Spinal cord (tissue), 10 donors: ENCODE results near the gene FRMPD2. TPM values are rescaled to one million over a fixed set of nuclear protein-coding genes. Genes with fewer than 3 reads are reported as not detected.

Experiments
- DNase-seq, 6 donors: peaks; one replicate each; pipeline versions ENCODE4 v3.0.0 to v3.0.0-alpha.2; 2013 to 2015; ENCODE audit warnings: low spot score in 6 of 6, low read depth in 4 of 6
- H3K27ac ChIP-seq: one replicate; pipeline ENCODE4 v1.5.1; 2013; ENCODE audit warnings: low read depth, low read length, control low read depth
- H3K27me3 ChIP-seq: one replicate; pipeline ENCODE4 v1.6.1; 2013; ENCODE audit warnings: low read length; ENCODE audit not compliant: control insufficient read depth, insufficient read depth
- H3K36me3 ChIP-seq: one replicate; pipeline ENCODE4 v1.6.1; 2013; ENCODE audit warnings: low read length; ENCODE audit not compliant: control insufficient read depth, insufficient read depth
- H3K4me1 ChIP-seq: one replicate; pipeline ENCODE4 v1.6.1; 2013; ENCODE audit warnings: low read length; ENCODE audit not compliant: control insufficient read depth, insufficient read depth
- H3K4me3 ChIP-seq: one replicate; pipeline ENCODE4 v1.5.1; 2013; ENCODE audit warnings: low read depth, low read length, control low read depth
- H3K9me3 ChIP-seq: one replicate; pipeline ENCODE4 v1.6.1; 2013; ENCODE audit warnings: low read length; ENCODE audit not compliant: control insufficient read depth, insufficient read depth
- WGBS: methylation state at CpG from one replicate; pipeline ENCODE4 v1.1.5; 2013; ENCODE audit warnings: missing lambda C conversion rate; ENCODE audit not compliant: insufficient coverage; 5-methylcytosine and 5-hydroxymethylcytosine counted together
- long read RNA-seq, 4 donors: transcript quantifications; one replicate each; lab custom pipeline, GENCODE V29; 2026
- polyA plus RNA-seq, 2 donors: library from polyadenylated mRNA; unstranded; fragments of 120-200 nt; gene quantifications; one replicate each; pipeline ENCODE4 v1.2.1, GENCODE V29; 2013; ENCODE audit not compliant: insufficient read length in 2 of 2
- total RNA-seq, 2 donors: library from RNA; depleted of rRNA in 1 of 2; stranded (reverse); fragments of 120-200 nt in 1 of 2; fragments of >200 nt in 1 of 2; gene quantifications; one replicate each; pipeline versions ENCODE4 v1.2.3 to v1.2.4, GENCODE V29; 2013 to 2014
- donor health status: healthy.

FRMPD2 gene, protein sequence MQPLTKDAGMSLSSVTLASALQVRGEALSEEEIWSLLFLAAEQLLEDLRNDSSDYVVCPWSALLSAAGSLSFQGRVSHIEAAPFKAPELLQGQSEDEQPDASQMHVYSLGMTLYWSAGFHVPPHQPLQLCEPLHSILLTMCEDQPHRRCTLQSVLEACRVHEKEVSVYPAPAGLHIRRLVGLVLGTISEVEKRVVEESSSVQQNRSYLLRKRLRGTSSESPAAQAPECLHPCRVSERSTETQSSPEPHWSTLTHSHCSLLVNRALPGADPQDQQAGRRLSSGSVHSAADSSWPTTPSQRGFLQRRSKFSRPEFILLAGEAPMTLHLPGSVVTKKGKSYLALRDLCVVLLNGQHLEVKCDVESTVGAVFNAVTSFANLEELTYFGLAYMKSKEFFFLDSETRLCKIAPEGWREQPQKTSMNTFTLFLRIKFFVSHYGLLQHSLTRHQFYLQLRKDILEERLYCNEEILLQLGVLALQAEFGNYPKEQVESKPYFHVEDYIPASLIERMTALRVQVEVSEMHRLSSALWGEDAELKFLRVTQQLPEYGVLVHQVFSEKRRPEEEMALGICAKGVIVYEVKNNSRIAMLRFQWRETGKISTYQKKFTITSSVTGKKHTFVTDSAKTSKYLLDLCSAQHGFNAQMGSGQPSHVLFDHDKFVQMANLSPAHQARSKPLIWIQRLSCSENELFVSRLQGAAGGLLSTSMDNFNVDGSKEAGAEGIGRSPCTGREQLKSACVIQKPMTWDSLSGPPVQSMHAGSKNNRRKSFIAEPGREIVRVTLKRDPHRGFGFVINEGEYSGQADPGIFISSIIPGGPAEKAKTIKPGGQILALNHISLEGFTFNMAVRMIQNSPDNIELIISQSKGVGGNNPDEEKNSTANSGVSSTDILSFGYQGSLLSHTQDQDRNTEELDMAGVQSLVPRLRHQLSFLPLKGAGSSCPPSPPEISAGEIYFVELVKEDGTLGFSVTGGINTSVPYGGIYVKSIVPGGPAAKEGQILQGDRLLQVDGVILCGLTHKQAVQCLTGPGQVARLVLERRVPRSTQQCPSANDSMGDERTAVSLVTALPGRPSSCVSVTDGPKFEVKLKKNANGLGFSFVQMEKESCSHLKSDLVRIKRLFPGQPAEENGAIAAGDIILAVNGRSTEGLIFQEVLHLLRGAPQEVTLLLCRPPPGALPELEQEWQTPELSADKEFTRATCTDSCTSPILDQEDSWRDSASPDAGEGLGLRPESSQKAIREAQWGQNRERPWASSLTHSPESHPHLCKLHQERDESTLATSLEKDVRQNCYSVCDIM (N-terminal part only)
- total RNA-seq (10 to 100 TPM in 1 of 2 donors, 1 to 10 TPM in 1; 5.5 to 14.9 TPM), polyA plus RNA-seq (10 to 100 TPM; 13.3 to 14.9 TPM)
- long read RNA-seq, donor 1: 0 reads
- long read RNA-seq, donor 2: 0 reads
- long read RNA-seq, donor 3: 0 reads
- long read RNA-seq, donor 4: 0 reads

DNA sequence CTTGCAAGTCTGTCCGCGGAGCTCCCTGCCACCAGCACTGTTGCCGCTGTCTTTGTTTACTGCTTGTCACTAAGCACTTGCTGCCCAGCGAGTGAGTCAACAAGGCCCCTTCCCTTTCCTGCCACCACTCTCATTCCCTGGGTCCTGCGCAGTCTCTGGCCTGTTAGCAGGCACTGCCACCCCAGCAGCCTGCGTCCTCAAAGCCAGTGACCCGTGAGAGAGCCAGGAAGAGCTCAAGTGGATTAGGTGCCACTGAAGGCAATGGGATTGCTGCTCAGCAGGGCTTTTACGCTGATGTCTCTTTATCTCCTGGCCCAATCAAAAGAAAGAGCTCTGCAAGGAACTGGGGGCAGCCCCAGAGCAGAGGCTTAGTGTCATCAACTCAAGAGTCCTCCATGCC, at the start of gene FRMPD2:
TSS of gene FRMPD2 (minus strand) at position 61 of the 400 bp plus-strand sequence. CDS start 129 bp downstream, outside the sequence.
- Histone ChIP-seq H3K4me3 (no peak within 1 kb of the TSS), H3K27ac (no peak within 1 kb of the TSS), H3K4me1 (peaks cover 15% of the 10 kb centered on the region), H3K9me3 (no peaks in the 10 kb centered on the region), H3K36me3 (no peaks in the 10 kb centered on the region), H3K27me3 (no peaks in the 10 kb centered on the region)
- DNase-seq: peak in 2 of 6 donors; percentile 9 to 23
- 56% methylated on average over 8 of the region's 8 CpGs for WGBS

DNA sequence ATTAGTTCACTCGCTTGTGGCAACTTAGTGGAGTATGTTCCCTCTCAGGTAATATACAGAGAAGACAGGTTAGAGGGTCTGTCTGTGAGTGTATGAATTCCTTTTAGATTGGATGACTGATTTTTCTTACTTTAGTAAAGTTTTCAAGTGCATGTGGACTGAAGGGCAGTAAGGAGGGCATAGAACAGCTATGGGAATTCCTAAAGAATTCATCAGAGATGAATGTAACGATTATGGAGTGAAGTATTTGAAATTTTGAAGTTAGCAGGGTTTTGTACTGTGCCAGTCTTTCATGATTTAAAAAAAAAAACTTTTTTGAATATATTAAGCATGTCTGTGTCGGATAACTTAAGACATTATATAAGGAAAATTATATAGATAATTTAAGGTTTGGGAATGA, 47.5 kb upstream of the FRMPD2 start:
- no peak for DNase-seq
- Histone ChIP-seq H3K4me1 (no peaks in the 10 kb centered on the region), H3K36me3 (peaks cover 4% of the 10 kb centered on the region), H3K9me3 (peaks cover 4% of the 10 kb centered on the region), H3K27me3 (no peaks in the 10 kb centered on the region), H3K4me3 (no peak overlapping the region), H3K27ac (no peak overlapping the region)
- no CpG with 5 or more reads among the region's 3 CpGs for WGBS

DNA sequence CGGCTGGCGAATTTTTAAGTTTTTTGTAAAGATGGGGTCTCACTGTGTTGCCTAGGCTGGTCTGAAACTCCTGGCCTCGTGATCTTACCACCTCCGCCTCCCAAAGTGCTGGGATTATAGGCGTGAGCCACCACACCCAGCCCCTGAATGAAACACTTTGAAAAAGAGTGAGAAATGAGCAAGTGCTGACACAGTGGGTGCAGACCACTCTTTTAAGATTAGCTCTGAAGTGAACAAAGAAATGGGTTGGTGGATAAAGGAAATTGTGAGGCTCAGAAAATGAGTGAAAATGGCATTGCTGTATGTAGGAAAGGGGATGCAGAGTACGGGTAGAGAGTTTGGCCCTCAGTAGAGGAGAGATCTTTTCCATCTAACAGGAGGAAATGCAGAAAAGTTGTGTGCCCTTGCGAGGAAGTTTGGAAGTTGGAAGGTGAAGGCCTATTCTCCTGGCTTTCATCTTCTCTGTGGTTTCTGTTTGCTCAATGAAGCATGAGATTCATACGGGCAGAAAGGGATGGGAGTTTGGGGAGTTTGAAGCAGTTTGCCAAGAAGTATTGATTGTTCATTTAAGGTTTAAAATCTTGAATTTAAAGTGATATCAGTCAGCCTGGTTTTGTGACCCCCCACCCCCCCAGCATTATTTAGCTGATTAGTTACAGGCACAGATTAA, 43.0 kb upstream of the FRMPD2 start:
- no peaks in the 10 kb centered on the region for H3K9me3 ChIP-seq
- WGBS: 79% methylated on average over 7 of the region's 8 CpGs
- no peaks in the 10 kb centered on the region for H3K4me1 ChIP-seq
- H3K27ac ChIP-seq: no peak overlapping the region
- H3K36me3 ChIP-seq: peaks cover 4% of the 10 kb centered on the region
- H3K4me3 ChIP-seq: no peak overlapping the region
- H3K27me3 ChIP-seq: no peaks in the 10 kb centered on the region
- DNase-seq: no peak

DNA sequence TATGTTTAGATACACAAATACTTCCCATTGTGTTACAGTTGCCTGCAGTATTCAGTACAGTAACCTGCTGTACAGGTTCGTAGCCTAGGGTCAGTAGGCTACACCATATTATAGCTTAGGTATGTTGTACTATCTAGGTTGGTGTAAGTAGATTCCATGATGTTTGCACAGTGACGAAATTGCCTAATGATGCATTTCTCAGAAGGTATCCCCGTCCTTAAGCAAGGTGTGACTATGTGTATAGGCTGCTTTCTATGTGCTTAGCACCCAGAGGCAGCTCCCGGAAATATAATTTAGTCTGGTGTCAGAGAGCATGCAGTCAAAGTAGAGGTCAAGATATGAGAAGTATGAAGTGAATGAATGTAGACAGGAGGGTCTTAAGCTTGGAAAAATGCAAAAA, 41.7 kb upstream of the FRMPD2 start:
- no peaks in the 10 kb centered on the region for H3K4me1 ChIP-seq
- no peak overlapping the region for H3K27ac ChIP-seq
- 95% methylated on average over 4 of the region's 4 CpGs for WGBS
- H3K36me3 ChIP-seq: peaks cover 4% of the 10 kb centered on the region
- H3K27me3 ChIP-seq: no peaks in the 10 kb centered on the region
- no peak for DNase-seq
- no peak overlapping the region for H3K4me3 ChIP-seq
- no peaks in the 10 kb centered on the region for H3K9me3 ChIP-seq

DNA sequence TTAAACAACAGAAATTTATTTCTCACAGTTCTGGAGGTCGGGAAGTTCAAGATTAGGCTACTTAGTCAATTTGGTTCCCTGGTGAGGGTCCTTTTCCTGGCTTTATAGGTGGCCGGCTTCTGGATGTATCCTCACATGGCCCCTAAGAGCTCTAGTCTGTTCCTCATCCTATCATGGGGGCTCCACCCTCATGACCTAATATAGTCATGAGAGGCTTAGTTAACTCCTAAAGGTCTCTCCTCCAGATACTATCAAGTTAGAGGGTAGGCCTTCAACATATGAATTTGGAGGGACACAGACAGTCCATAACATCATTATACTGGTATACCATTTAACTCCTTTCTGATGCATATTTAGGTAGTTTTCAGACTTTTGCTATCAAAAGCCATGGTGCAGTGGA, 39.6 kb upstream of the FRMPD2 start:
- no peaks in the 10 kb centered on the region for H3K4me1 ChIP-seq
- no peak overlapping the region for H3K27ac ChIP-seq
- WGBS: no CpG with 5 or more reads among the region's 2 CpGs
- H3K36me3 ChIP-seq: no peaks in the 10 kb centered on the region
- no peak overlapping the region for H3K4me3 ChIP-seq
- no peaks in the 10 kb centered on the region for H3K9me3 ChIP-seq
- H3K27me3 ChIP-seq: no peaks in the 10 kb centered on the region
- no peak for DNase-seq

DNA sequence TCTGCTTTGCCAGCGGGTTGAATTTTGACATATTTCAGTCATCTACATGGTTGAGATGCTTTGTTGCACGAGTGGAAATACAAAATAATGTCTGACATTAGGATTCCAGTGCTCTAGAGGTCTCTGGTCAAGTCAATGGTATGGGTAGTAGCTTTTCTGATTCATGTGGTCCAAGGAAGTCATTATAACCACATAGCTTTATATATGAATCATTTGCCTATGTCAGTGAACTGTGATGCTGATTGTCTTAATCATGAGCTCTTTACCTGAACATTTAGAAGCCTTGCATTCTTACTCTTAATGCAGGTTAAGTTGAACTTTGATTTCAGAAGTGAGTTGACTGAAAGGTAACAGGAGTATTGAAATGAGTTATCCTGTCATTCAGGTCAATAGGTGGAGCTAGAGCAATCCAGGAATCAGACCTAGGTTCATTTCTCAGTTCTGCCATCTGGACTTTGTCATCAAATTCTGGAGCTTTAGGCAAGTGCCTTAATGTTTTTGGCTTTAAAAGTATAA, 35.3 kb upstream of the FRMPD2 start:
- no peaks in the 10 kb centered on the region for H3K27me3 ChIP-seq
- H3K4me3 ChIP-seq: no peak overlapping the region
- DNase-seq: peak in 1 of 6 donors; percentile 48
- H3K27ac ChIP-seq: no peak overlapping the region
- H3K36me3 ChIP-seq: no peaks in the 10 kb centered on the region
- H3K4me1 ChIP-seq: peaks cover 4% of the 10 kb centered on the region
- H3K9me3 ChIP-seq: no peaks in the 10 kb centered on the region
- 100% methylated on average over 1 of the region's 2 CpGs for WGBS

DNA sequence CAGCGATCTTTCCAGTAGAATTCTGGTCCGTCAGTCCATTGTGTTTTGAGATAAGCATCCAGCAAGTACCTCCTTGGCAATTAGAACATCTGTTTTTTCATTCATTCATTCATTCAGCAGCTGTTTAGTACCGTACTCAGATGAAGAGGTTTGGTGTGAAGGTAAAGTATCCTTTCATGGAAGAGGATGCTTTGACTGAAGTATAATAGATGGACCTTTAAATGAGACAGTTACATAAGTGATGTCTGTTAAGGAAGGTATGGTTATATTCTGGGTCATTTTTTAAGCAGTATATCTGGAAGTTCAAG, 33.2 kb upstream of the FRMPD2 start:
- no peaks in the 10 kb centered on the region for H3K36me3 ChIP-seq
- H3K4me1 ChIP-seq: peaks cover 4% of the 10 kb centered on the region
- WGBS: no CpG with 5 or more reads among the region's 3 CpGs
- H3K9me3 ChIP-seq: no peaks in the 10 kb centered on the region
- H3K4me3 ChIP-seq: peak overlapping the region; percentile 70
- no peak overlapping the region for H3K27ac ChIP-seq
- no peak for DNase-seq
- H3K27me3 ChIP-seq: no peaks in the 10 kb centered on the region

DNA sequence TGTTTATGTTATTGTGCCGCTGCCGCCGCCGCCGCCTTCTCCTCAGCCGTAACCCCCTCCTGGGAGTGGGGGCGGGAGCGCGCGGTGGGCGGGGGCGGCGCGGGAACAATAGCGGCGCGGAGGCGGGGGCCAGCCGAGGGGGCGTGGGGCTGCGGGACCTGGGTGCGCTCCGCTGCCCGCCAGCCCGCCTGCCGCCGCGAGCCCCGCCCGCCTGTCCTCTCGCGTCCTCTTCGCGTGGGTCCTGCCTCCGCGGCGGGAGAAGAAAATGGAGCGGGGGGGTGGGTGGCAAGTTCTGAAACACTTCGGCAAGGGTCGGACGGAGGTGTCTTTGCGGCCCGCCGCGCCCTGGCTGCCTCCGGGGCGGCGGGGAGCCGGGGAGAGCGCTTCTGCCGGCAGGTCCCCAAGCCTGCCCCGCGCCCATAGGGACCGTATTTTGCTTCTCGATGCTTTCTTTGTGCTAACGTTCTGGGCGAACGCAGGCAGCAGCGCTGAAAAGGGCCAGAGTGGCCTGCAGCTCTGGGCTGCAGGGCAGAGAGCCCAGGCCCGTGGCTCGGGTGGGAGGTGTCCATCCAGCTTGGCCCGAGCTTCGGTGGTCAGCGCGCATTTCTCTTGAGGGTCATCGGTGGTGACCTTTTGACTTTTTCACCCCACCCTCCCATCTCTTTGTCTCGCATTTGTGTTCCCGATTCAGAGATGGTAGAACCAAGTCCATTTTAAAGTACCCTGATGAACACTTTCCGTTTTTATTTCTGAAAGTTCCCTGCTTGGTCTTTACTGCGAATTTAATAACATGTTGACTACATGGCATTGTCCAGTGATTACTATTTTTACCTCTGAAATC, 32.6 kb upstream of the FRMPD2 start:
- peak overlapping the region; percentile 42 for H3K27ac ChIP-seq
- H3K36me3 ChIP-seq: no peaks in the 10 kb centered on the region
- H3K4me1 ChIP-seq: peaks cover 4% of the 10 kb centered on the region
- no peaks in the 10 kb centered on the region for H3K9me3 ChIP-seq
- WGBS: under 1% methylated on average over 70 of the region's 70 CpGs
- peak overlapping the region; percentile 70 for H3K4me3 ChIP-seq
- H3K27me3 ChIP-seq: no peaks in the 10 kb centered on the region
- peak in 4 of 6 donors; percentile 28 to 88 (median 66) for DNase-seq
